ENCODE measurements around the gene JPT2. TPM values are rescaled to one million over a fixed set of nuclear protein-coding genes. Genes with fewer than 3 reads are reported as not detected.

Gene JPT2
- total RNA-seq, 1 donor from 2014 or later = 22.4 TPM

GRCh38 chr16:1639282-1639681, 38.8 kb upstream of the JPT2 start:
- peaks cover 26 to 36% (median 35%) of the 10 kb centered on the region in 3 donors for H3K4me1 ChIP-seq (ENCODE audit: control insufficient read depth in 3 of 3, insufficient read depth in 3 of 3, low read length in 3 of 3)
- peaks cover 43 to 60% (median 45%) of the 10 kb centered on the region in 3 donors for H3K36me3 ChIP-seq (ENCODE audit: control insufficient read depth in 3 of 3, insufficient read depth in 3 of 3, low read length in 3 of 3)
- no peak overlapping the region for H3K9ac ChIP-seq (ENCODE audit: low read depth in 1 of 3, low read length in 3 of 3)
- H3K27ac ChIP-seq (ENCODE audit: low read depth, low read length) = no peak overlapping the region
- no peaks in the 10 kb centered on the region for H3K27me3 ChIP-seq (ENCODE audit: control insufficient read depth in 3 of 3, insufficient read depth in 3 of 3, low read length in 3 of 3)
- no peak overlapping the region for H3K4me3 ChIP-seq (ENCODE audit: low read length in 3 of 3)
- H3K9me3 ChIP-seq (ENCODE audit: control insufficient read depth in 3 of 3, low read length in 3 of 3) = no peaks in the 10 kb centered on the region

GRCh38 chr16:1639860-1640259, 38.2 kb upstream of the JPT2 start:
- Histone ChIP-seq H3K9me3 (ENCODE audit: control insufficient read depth in 3 of 3, low read length in 3 of 3) (no peaks in the 10 kb centered on the region), H3K4me3 (ENCODE audit: low read length in 3 of 3) (no peak overlapping the region), H3K4me1 (ENCODE audit: control insufficient read depth in 3 of 3, insufficient read depth in 3 of 3, low read length in 3 of 3) (peaks cover 26 to 39% (median 35%) of the 10 kb centered on the region in 3 donors), H3K27me3 (ENCODE audit: control insufficient read depth in 3 of 3, insufficient read depth in 3 of 3, low read length in 3 of 3) (no peaks in the 10 kb centered on the region), H3K9ac (ENCODE audit: low read depth in 1 of 3, low read length in 3 of 3) (no peak overlapping the region), H3K27ac (ENCODE audit: low read depth, low read length) (no peak overlapping the region), H3K36me3 (ENCODE audit: control insufficient read depth in 3 of 3, insufficient read depth in 3 of 3, low read length in 3 of 3) (peaks cover 39 to 59% (median 45%) of the 10 kb centered on the region in 3 donors)

DNA sequence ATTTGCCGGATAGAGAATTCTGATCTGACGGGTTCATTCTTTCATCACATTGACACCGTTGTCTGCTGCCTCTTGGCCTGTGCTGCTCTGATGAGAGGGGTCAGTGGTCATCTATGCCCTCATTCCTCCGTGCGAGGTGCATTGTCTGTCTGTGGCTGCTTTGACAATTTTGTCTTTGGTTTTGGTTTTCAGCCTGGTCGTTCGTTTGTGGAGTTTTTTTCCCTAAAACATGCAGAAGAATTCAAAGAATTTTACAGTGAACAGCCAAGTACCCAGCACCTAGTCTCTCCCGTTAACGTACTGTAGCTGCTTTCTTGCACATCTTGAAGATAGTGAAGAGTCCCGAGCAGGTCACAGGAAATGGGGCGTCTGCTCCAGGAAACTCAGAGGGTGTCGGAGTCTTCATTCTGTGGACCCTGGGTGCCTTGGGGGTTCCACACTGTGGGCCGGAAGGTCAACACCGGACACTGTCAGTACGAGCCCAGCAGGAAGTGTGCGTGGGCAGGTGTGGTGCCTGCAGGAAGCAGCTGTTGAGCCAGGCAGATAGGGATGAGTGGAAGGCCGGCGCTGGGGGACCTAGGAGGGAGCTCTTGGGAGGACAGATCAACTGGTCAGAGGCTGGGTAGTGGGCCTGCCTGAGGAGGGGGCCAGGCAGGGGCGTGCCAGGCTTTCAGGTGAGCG, 37.7 kb upstream of the JPT2 start:
- no peak overlapping the region for H3K9ac ChIP-seq (ENCODE audit: low read depth in 1 of 3, low read length in 3 of 3)
- no peak overlapping the region for H3K27ac ChIP-seq (ENCODE audit: low read depth, low read length)
- H3K4me3 ChIP-seq (ENCODE audit: low read length in 3 of 3) = no peak overlapping the region
- H3K9me3 ChIP-seq (ENCODE audit: control insufficient read depth in 3 of 3, low read length in 3 of 3) = no peaks in the 10 kb centered on the region
- peaks cover 26 to 39% (median 35%) of the 10 kb centered on the region in 3 donors for H3K4me1 ChIP-seq (ENCODE audit: control insufficient read depth in 3 of 3, insufficient read depth in 3 of 3, low read length in 3 of 3)
- no peaks in the 10 kb centered on the region for H3K27me3 ChIP-seq (ENCODE audit: control insufficient read depth in 3 of 3, insufficient read depth in 3 of 3, low read length in 3 of 3)
- H3K36me3 ChIP-seq (ENCODE audit: control insufficient read depth in 3 of 3, insufficient read depth in 3 of 3, low read length in 3 of 3) = peaks cover 39 to 56% (median 44%) of the 10 kb centered on the region in 3 donors

GRCh38 chr16:1641261-1641660, 36.8 kb upstream of the JPT2 start:
- Histone ChIP-seq H3K36me3 (ENCODE audit: control insufficient read depth in 3 of 3, insufficient read depth in 3 of 3, low read length in 3 of 3) (peaks cover 36 to 58% (median 47%) of the 10 kb centered on the region in 3 donors), H3K4me1 (ENCODE audit: control insufficient read depth in 3 of 3, insufficient read depth in 3 of 3, low read length in 3 of 3) (peaks cover 26 to 43% (median 35%) of the 10 kb centered on the region in 3 donors), H3K27ac (ENCODE audit: low read depth, low read length) (no peak overlapping the region), H3K4me3 (ENCODE audit: low read length in 3 of 3) (no peak overlapping the region), H3K9ac (ENCODE audit: low read depth in 1 of 3, low read length in 3 of 3) (no peak overlapping the region), H3K27me3 (ENCODE audit: control insufficient read depth in 3 of 3, insufficient read depth in 3 of 3, low read length in 3 of 3) (no peaks in the 10 kb centered on the region), H3K9me3 (ENCODE audit: control insufficient read depth in 3 of 3, low read length in 3 of 3) (no peaks in the 10 kb centered on the region)

GRCh38 chr16:1642148-1642547, 35.9 kb upstream of the JPT2 start:
- Histone ChIP-seq H3K4me1 (ENCODE audit: control insufficient read depth in 3 of 3, insufficient read depth in 3 of 3, low read length in 3 of 3) (peaks cover 26 to 43% (median 35%) of the 10 kb centered on the region in 3 donors), H3K27me3 (ENCODE audit: control insufficient read depth in 3 of 3, insufficient read depth in 3 of 3, low read length in 3 of 3) (no peaks in the 10 kb centered on the region), H3K9me3 (ENCODE audit: control insufficient read depth in 3 of 3, low read length in 3 of 3) (no peaks in the 10 kb centered on the region), H3K4me3 (ENCODE audit: low read length in 3 of 3) (peak overlapping the region in 1 of 3 donors; percentile 17), H3K36me3 (ENCODE audit: control insufficient read depth in 3 of 3, insufficient read depth in 3 of 3, low read length in 3 of 3) (peaks cover 36 to 60% (median 47%) of the 10 kb centered on the region in 3 donors), H3K27ac (ENCODE audit: low read depth, low read length) (peak overlapping the region; percentile 34), H3K9ac (ENCODE audit: low read depth in 1 of 3, low read length in 3 of 3) (no peak overlapping the region)

GRCh38 chr16:1642753-1643152, 35.3 kb upstream of the JPT2 start:
- Histone ChIP-seq H3K36me3 (ENCODE audit: control insufficient read depth in 3 of 3, insufficient read depth in 3 of 3, low read length in 3 of 3) (peaks cover 30 to 57% (median 47%) of the 10 kb centered on the region in 3 donors), H3K27me3 (ENCODE audit: control insufficient read depth in 3 of 3, insufficient read depth in 3 of 3, low read length in 3 of 3) (no peaks in the 10 kb centered on the region), H3K9ac (ENCODE audit: low read depth in 1 of 3, low read length in 3 of 3) (peak overlapping the region in 1 of 3 donors; percentile 24), H3K4me3 (ENCODE audit: low read length in 3 of 3) (peak overlapping the region in 1 of 3 donors; percentile 14), H3K9me3 (ENCODE audit: control insufficient read depth in 3 of 3, low read length in 3 of 3) (no peaks in the 10 kb centered on the region), H3K27ac (ENCODE audit: low read depth, low read length) (peak overlapping the region; percentile 34), H3K4me1 (ENCODE audit: control insufficient read depth in 3 of 3, insufficient read depth in 3 of 3, low read length in 3 of 3) (peaks cover 26 to 43% (median 35%) of the 10 kb centered on the region in 3 donors)

GRCh38 chr16:1643521-1643920, 34.6 kb upstream of the JPT2 start:
- peaks cover 26 to 43% (median 35%) of the 10 kb centered on the region in 3 donors for H3K4me1 ChIP-seq (ENCODE audit: control insufficient read depth in 3 of 3, insufficient read depth in 3 of 3, low read length in 3 of 3)
- peaks cover 23 to 49% (median 40%) of the 10 kb centered on the region in 3 donors for H3K36me3 ChIP-seq (ENCODE audit: control insufficient read depth in 3 of 3, insufficient read depth in 3 of 3, low read length in 3 of 3)
- no peak overlapping the region for H3K27ac ChIP-seq (ENCODE audit: low read depth, low read length)
- no peaks in the 10 kb centered on the region for H3K9me3 ChIP-seq (ENCODE audit: control insufficient read depth in 3 of 3, low read length in 3 of 3)
- no peaks in the 10 kb centered on the region for H3K27me3 ChIP-seq (ENCODE audit: control insufficient read depth in 3 of 3, insufficient read depth in 3 of 3, low read length in 3 of 3)
- H3K9ac ChIP-seq (ENCODE audit: low read depth in 1 of 3, low read length in 3 of 3) = no peak overlapping the region
- no peak overlapping the region for H3K4me3 ChIP-seq (ENCODE audit: low read length in 3 of 3)

GRCh38 chr16:1645914-1646525, 32.1 kb upstream of the JPT2 start:
- Histone ChIP-seq H3K27me3 (ENCODE audit: control insufficient read depth in 3 of 3, insufficient read depth in 3 of 3, low read length in 3 of 3) (no peaks in the 10 kb centered on the region), H3K9me3 (ENCODE audit: control insufficient read depth in 3 of 3, low read length in 3 of 3) (no peaks in the 10 kb centered on the region), H3K4me1 (ENCODE audit: control insufficient read depth in 3 of 3, insufficient read depth in 3 of 3, low read length in 3 of 3) (peaks cover 26 to 40% (median 30%) of the 10 kb centered on the region in 3 donors), H3K36me3 (ENCODE audit: control insufficient read depth in 3 of 3, insufficient read depth in 3 of 3, low read length in 3 of 3) (peaks cover 9 to 38% (median 26%) of the 10 kb centered on the region in 3 donors), H3K4me3 (ENCODE audit: low read length in 3 of 3) (no peak overlapping the region), H3K9ac (ENCODE audit: low read depth in 1 of 3, low read length in 3 of 3) (no peak overlapping the region), H3K27ac (ENCODE audit: low read depth, low read length) (no peak overlapping the region)

GRCh38 chr16:1647856-1648255, 30.2 kb upstream of the JPT2 start:
- Histone ChIP-seq H3K9ac (ENCODE audit: low read depth in 1 of 3, low read length in 3 of 3) (no peak overlapping the region), H3K36me3 (ENCODE audit: control insufficient read depth in 3 of 3, insufficient read depth in 3 of 3, low read length in 3 of 3) (peaks cover 25 to 39% (median 31%) of the 10 kb centered on the region in 3 donors), H3K27ac (ENCODE audit: low read depth, low read length) (no peak overlapping the region), H3K9me3 (ENCODE audit: control insufficient read depth in 3 of 3, low read length in 3 of 3) (no peaks in the 10 kb centered on the region), H3K4me1 (ENCODE audit: control insufficient read depth in 3 of 3, insufficient read depth in 3 of 3, low read length in 3 of 3) (peaks cover 12 to 22% (median 13%) of the 10 kb centered on the region in 3 donors), H3K4me3 (ENCODE audit: low read length in 3 of 3) (no peak overlapping the region), H3K27me3 (ENCODE audit: control insufficient read depth in 3 of 3, insufficient read depth in 3 of 3, low read length in 3 of 3) (no peaks in the 10 kb centered on the region)

DNA sequence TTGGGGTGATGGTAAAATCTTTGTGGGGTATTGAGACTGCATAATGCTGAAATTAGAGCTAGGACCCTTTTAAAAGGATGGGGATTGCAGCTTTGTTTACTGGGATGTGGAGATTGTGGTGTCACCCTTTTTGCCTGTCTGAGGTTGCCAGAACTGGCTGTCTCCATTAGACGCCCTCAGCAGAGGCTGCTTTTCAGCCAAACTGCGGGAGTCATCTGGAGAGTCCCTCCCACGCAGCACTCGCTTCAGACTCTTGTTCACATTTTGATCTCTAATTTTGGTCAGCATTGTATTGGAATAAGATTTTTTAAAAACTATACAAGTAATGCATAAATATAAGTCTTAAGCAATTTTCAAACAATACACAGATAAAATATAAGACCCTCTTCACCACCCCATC, 27.9 kb upstream of the JPT2 start:
- Histone ChIP-seq H3K27me3 (ENCODE audit: control insufficient read depth in 3 of 3, insufficient read depth in 3 of 3, low read length in 3 of 3) (no peaks in the 10 kb centered on the region), H3K36me3 (ENCODE audit: control insufficient read depth in 3 of 3, insufficient read depth in 3 of 3, low read length in 3 of 3) (peaks cover 30 to 39% (median 36%) of the 10 kb centered on the region in 3 donors), H3K4me1 (ENCODE audit: control insufficient read depth in 3 of 3, insufficient read depth in 3 of 3, low read length in 3 of 3) (peaks cover 0 to 4% (median 0%) of the 10 kb centered on the region in 3 donors), H3K9me3 (ENCODE audit: control insufficient read depth in 3 of 3, low read length in 3 of 3) (no peaks in the 10 kb centered on the region), H3K9ac (ENCODE audit: low read depth in 1 of 3, low read length in 3 of 3) (no peak overlapping the region), H3K4me3 (ENCODE audit: low read length in 3 of 3) (no peak overlapping the region), H3K27ac (ENCODE audit: low read depth, low read length) (no peak overlapping the region)

All from skeletal muscle tissue (tissue), 4 donors.